A549 (cell line): ENCODE data around the gene MTFMT.

Experiments
- CBX8 ChIP-seq: fragments of 200-600 bp; sonication (generic); IDR thresholded peaks from 2 replicates; pipeline ENCODE4 v1.6.1; 2016
- CTCF ChIP-seq: fragments of >200 bp; sonication (Bioruptor Twin); formaldehyde crosslinking; IDR thresholded peaks from 3 replicates; pipeline ENCODE4 v1.5.1; 2016
- REST ChIP-seq: fragments of 200-600 bp; sonication (generic); IDR thresholded peaks from 2 replicates; pipeline ENCODE4 v1.6.1; 2016; ENCODE audit warnings: antibody characterized with exemption, mild to moderate bottlenecking, moderate library complexity

GRCh38 chr15:64981812-64982431 lies 47.5 kb downstream of the MTFMT start:
- TF ChIP-seq CBX8, result no peak
- TF ChIP-seq CTCF, result no peak
- TF ChIP-seq REST, result no peak
